Measurements from ENCODE around the gene ZFP36L2.

The ZFP36L2 gene

DNA sequence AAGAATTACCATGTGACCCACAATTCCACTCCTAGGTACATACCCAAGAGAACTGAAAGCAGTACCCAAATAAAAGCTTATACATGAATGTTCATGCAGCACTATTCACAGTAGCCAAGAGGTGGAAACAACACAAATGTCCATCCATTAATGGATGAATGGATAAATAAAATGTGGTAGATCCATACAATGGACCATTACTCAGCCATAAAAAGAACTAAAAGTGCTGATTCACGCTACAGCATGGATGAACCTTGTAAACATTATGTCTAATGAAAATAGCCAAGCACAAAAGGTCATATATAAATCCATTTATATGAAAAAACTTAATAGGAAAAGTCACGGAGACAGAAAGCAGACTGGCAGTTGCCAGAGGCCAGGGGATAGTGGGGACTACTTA, 23.6 kb upstream of the ZFP36L2 start:
- FAIRE-seq: no peak

GRCh38 chr2:43248621-43249020, 22.2 kb upstream of the ZFP36L2 start:
- no peak for DNase-seq (ENCODE audit: extremely low spot score, insufficient read length, low read depth)
- FAIRE-seq: no peak

More for the DNA sequence above, 23.6 kb upstream of the ZFP36L2 start:
- no peak for DNase-seq (ENCODE audit: extremely low spot score, insufficient read length, low read depth)

GRCh38 chr2:43246641-43247040, 20.2 kb upstream of the ZFP36L2 start:
- DNase-seq (ENCODE audit: extremely low spot score, insufficient read length, low read depth): no peak
- FAIRE-seq: no peak

DNA sequence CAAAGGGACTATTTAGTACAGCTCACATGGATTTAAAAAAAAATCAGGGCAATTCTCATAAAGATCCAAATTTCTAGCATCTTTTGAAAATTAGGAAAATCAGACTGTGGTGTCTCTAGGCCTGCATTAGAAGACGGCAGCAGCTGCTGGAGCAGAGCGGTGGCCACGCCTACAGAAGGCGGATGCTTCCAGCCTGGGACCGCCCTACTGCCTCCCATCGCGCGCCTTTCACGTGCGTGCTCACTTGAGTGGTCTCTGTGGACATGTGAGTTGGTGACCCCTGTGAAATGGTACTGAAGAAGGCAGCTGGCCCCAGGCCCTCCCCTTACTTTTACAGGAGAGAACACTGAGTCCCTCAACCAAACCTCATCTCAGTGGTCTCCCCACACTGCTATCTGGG, 15.2 kb upstream of the ZFP36L2 start:
- FAIRE-seq (no peak), DNase-seq (ENCODE audit: extremely low spot score, insufficient read length, low read depth) (no peak)

GRCh38 chr2:43240766-43241150, 14.4 kb upstream of the ZFP36L2 start:
- no peak for FAIRE-seq

DNA sequence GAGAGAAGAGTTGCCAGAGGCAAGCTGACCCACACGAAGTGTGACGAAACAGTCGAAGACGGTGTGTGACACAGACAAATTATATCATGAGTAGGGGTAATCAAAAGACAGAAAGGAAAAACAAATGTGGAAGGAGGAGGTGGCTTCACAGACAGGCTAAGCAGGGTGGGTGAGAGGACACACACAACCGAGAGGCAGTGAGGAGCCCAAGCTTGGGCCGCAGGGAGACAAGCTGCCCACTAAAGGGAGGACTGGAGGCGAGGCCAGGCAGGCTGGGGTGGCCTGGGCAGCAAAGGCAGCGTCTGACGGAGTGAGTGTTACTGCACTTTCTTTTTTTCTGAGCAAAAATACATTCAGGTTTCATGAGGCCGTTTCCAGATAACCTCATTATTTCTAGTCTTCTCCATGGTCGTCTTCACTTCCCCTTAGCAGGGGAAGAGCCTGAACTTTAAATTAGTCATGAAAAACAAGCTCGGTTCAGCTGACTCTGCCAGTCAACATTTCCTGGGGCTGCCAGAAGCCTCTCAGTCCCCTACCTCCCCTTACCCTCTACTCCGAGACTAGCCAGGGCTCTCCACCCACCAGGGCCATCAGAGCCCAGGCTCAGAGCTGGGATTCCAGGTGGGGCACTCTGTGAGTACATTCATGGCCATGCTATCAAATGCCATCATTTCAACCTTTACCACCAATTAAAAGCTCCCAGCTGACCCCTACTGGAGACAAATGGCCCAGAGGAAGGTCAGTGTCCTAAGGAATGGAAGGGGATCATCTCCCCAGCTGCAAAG, 13.8 kb upstream of the ZFP36L2 start:
- peak; percentile 64 for FAIRE-seq
- no peak for DNase-seq (ENCODE audit: extremely low spot score, insufficient read length, low read depth)

More at GRCh38 chr2:43240766-43241150, 14.4 kb upstream of the ZFP36L2 start:
- no peak for DNase-seq (ENCODE audit: extremely low spot score, insufficient read length, low read depth)

- FAIRE-seq (no peak), DNase-seq (ENCODE audit: extremely low spot score, insufficient read length, low read depth) (no peak)
Measured at GRCh38 chr2:43238813-43239212, 12.4 kb upstream of the ZFP36L2 start.

DNA sequence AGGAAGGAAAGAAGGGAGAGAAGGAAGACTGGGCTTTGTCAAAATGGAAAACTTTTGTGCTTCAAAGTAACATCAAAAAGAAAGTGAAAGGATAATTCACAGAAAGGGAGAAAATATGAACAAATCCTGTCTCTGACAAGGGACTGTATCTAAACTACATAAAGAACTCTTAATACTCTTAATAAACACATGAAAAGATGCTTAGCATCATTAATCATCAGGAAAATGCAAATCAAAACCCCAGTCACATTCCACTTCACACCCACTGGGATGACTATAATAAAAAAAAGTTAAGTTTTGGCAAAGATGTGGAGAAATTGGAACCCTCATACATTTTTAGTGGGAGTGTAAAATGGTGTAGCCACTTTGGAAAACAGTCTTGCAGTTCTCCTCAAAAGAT, 11.8 kb upstream of the ZFP36L2 start:
- DNase-seq (ENCODE audit: extremely low spot score, insufficient read length, low read depth): no peak
- no peak for FAIRE-seq

GRCh38 chr2:43233218-43234212, 7.1 kb upstream of the ZFP36L2 start:
- DNase-seq (ENCODE audit: extremely low spot score, insufficient read length, low read depth): no peak
- no peak for FAIRE-seq

DNA sequence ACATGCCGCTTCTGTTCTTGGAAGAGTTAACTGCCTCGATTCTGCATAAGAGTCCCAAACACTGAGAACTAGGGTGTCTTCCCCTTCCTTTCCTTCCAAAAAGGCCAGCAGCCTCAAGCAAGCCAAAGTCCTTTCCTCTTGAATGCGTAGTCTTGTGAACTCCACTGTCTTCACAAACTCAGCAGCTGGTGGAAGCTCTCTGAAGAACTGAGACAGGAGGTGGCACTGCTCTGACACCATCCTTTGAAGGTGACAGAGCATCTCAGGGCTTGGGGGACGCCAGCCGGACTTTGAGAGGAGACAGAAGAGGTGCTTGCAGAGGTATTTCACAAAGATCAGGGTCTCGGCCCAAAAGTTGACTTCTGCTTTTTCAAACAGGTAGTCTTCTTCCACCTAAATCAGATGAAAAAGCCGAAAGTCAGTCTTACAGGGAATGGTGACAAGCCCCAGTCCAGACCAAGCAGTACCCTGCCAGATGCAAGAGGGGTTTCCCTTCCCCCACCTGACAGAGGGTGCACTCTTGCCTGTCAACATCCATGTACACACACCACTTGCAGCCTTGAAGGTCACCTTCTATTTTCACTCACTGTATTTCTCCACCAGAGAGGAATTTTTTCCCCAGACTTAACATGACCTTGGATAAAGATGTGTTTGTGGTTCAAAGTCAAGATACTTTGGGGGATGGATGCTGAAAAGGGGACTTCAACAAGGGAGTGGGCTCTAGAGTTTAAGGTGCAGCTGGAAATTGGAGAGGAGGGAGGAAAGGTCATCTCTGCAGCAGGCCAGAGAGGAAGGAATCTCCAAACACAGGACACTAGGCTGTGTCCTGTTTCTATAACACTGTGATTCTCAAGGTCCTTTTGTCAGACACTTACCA, 4.8 kb upstream of the ZFP36L2 start:
- FAIRE-seq: no peak

GRCh38 chr2:43230351-43230885, 4.0 kb upstream of the ZFP36L2 start:
- no peak for DNase-seq (ENCODE audit: extremely low spot score, insufficient read length, low read depth)
- FAIRE-seq: no peak

More for the DNA sequence above, 4.8 kb upstream of the ZFP36L2 start:
- DNase-seq (ENCODE audit: extremely low spot score, insufficient read length, low read depth): no peak

- DNase-seq (ENCODE audit: extremely low spot score, insufficient read length, low read depth) (no peak), FAIRE-seq (peak; percentile 39)
Measured at GRCh38 chr2:43228756-43229659, 2.6 kb upstream of the ZFP36L2 start.

DNA sequence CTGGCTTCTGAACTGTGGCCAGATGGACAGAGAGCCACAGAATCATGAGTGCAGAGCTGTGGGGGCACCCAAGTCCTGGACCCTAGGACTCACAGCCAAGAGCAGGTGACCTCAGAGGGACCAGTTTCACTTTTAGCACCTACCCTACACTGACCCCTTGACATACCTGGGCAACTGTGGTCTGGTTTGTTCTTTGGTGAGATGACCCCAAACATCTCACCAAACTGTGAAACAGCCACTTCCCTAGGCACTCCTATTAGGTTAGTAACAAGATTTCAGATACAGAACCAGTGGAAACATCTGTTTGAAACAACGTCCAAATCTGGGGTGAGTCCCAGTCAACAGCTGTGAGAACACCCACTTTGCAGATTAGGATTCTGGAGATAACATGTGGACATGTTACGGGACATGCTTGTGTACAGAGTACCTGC, 1.9 kb upstream of the ZFP36L2 start:
- peak; percentile 44 for FAIRE-seq
- no peak for DNase-seq (ENCODE audit: extremely low spot score, insufficient read length, low read depth)

- DNase-seq (ENCODE audit: extremely low spot score, insufficient read length, low read depth) (no peak), FAIRE-seq (no peak)
Measured at GRCh38 chr2:43227830-43228281, 1.4 kb upstream of the ZFP36L2 start.

DNA sequence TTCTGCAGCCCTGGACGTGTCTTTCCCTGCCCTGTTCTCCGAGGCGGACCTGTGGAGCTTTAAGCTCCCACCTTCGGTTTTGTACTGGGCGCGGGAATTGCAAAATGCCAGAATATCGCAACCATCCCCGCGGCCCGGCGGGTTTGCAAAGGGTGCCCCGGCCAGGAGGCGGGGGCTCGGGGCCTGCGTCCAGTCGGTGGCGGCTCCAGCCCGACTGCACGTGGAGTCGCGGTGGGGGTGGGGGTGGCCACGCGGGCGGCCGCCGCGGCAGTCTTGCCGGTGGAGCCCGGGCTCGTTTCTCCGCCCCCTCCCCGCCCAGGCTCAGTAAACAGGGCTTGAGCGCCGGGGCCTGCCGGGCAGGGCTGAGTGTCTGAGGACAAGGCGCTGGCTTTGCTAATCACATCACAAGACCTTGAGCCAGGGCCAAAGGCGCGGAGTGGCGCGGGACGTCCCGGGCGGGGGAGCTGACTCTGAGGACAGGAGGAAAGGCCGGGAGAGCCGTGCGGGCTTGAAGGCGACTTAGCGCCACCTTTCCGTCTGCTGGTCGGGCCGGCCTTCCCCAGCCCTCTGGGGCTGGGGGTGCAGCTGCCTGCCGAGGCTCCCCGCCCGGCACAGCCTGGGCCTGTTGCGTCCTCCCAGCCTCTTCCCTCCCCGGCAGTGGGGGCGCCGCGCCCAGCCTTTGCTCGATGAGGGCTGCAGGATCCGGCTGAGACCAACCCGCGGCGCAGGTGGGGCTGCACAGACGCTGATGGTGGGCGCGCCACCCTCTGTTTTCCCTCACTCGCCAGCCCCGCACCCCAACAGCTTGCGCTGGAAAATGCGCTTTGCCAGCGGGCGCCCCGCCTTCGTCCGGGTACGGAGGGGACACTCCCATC, 786 bp upstream of the ZFP36L2 start:
- no peak for DNase-seq (ENCODE audit: extremely low spot score, insufficient read length, low read depth)

GRCh38 chr2:43225788-43226557, 433 bp downstream of the ZFP36L2 start:
- peak; percentile 40 for DNase-seq (ENCODE audit: extremely low spot score, insufficient read length, low read depth)
- FAIRE-seq: peak; percentile 70

More for the DNA sequence above, 786 bp upstream of the ZFP36L2 start:
- FAIRE-seq: no peak
